HG02571 (cell line): ENCODE results near the gene FHIT.

Experiments used
- ATAC-seq: cut with Tn5 transposase; IDR thresholded peaks from one replicate; pipeline ENCODE4 v1.9.1; 2021; ENCODE audit warnings: mild to moderate bottlenecking, moderate library complexity; ENCODE audit not compliant: unreplicated experiment

Gene FHIT

GRCh38 chr3:59796456-59796855 lies 1454.8 kb downstream of the FHIT start:
- no peak for ATAC-seq

GRCh38 chr3:59795756-59796155 lies 1455.5 kb downstream of the FHIT start:
- no peak for ATAC-seq

GRCh38 chr3:59793976-59794375 lies 1457.3 kb downstream of the FHIT start:
- ATAC-seq: no peak

- no peak for ATAC-seq
These were observed 1459.4 kb downstream of the FHIT start for GRCh38 chr3:59791774-59792308.

GRCh38 chr3:59790241-59790640 lies 1461.0 kb downstream of the FHIT start:
- ATAC-seq: no peak

- no peak for ATAC-seq
These were observed 1462.5 kb downstream of the FHIT start for GRCh38 chr3:59788801-59789200.

- no peak for ATAC-seq
These were observed 1463.1 kb downstream of the FHIT start for GRCh38 chr3:59788133-59788532.

- ATAC-seq: no peak
These were observed 1464.9 kb downstream of the FHIT start for GRCh38 chr3:59786374-59786773.

GRCh38 chr3:59784164-59784563 lies 1467.1 kb downstream of the FHIT start:
- no peak for ATAC-seq

GRCh38 chr3:59783468-59783988 lies 1467.7 kb downstream of the FHIT start:
- no peak for ATAC-seq

GRCh38 chr3:59782664-59783063 lies 1468.6 kb downstream of the FHIT start:
- ATAC-seq: no peak

GRCh38 chr3:59780209-59780608 lies 1471.0 kb downstream of the FHIT start:
- ATAC-seq: no peak

- ATAC-seq: no peak
These were observed 1472.0 kb downstream of the FHIT start for GRCh38 chr3:59779260-59779659.

- ATAC-seq: no peak
These were observed 1473.6 kb downstream of the FHIT start for GRCh38 chr3:59777667-59778077.

- ATAC-seq: no peak
These were observed 1474.2 kb downstream of the FHIT start for GRCh38 chr3:59777066-59777465.

- ATAC-seq: no peak
These were observed 1475.4 kb downstream of the FHIT start for GRCh38 chr3:59775761-59776325.

GRCh38 chr3:59775106-59775505 lies 1476.1 kb downstream of the FHIT start:
- no peak for ATAC-seq

GRCh38 chr3:59774634-59775033 lies 1476.6 kb downstream of the FHIT start:
- ATAC-seq: no peak

- no peak for ATAC-seq
These were observed 1477.3 kb downstream of the FHIT start for GRCh38 chr3:59774000-59774399.

- ATAC-seq: no peak
These were observed 1478.5 kb downstream of the FHIT start for GRCh38 chr3:59772416-59773408.

GRCh38 chr3:59771768-59772181 lies 1479.5 kb downstream of the FHIT start:
- ATAC-seq: no peak
